Keratinocyte (primary cell): ENCODE data around the gene TBX18.

ENCODE experiments used
- EZH2 ChIP-seq: IDR thresholded peaks from one replicate; pipeline ENCODE4 v1.6.1; 2012; ENCODE audit warnings: inconsistent platforms, mild to moderate bottlenecking, low read length, moderate library complexity
- TF ChIP-seq, protein P1 (sequence below), 3 experiments: IDR thresholded peaks in 1 of 3; conservative IDR thresholded peaks in 1 of 3; optimal IDR thresholded peaks in 1 of 3; 2 replicates in 2 of 3; 3 replicates in 1 of 3; pipeline versions ENCODE3 to v1.5.1; 2011; ENCODE audit warnings: low read length in 3 of 3, mild to moderate bottlenecking in 3 of 3, moderate library complexity in 2 of 3, control low read depth in 1 of 3, inconsistent platforms in 1 of 3; ENCODE audit not compliant: insufficient read depth in 2 of 3; ENCODE audit errors: extremely low read depth in 1 of 3

DNA sequence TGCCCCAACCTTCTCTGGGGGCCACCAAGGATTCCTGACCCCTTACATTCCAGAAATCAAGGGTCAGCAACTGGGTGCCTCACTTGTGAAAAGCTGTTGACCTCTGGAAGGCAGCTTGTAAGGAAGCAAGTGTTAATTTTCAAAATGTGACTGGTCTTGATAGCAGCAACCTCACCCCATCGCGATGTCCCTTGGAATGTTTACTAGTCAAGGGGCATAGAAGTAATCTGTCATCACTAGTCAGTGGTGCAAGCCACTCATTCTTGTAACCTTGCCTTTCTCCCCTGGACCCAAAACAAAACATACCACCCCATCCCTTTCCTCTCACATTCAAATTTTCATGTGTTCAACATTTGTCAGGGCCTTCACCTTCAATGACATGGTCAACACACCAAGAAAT, 30.5 kb downstream of the TBX18 start:
- TF ChIP-seq, protein P1, sequence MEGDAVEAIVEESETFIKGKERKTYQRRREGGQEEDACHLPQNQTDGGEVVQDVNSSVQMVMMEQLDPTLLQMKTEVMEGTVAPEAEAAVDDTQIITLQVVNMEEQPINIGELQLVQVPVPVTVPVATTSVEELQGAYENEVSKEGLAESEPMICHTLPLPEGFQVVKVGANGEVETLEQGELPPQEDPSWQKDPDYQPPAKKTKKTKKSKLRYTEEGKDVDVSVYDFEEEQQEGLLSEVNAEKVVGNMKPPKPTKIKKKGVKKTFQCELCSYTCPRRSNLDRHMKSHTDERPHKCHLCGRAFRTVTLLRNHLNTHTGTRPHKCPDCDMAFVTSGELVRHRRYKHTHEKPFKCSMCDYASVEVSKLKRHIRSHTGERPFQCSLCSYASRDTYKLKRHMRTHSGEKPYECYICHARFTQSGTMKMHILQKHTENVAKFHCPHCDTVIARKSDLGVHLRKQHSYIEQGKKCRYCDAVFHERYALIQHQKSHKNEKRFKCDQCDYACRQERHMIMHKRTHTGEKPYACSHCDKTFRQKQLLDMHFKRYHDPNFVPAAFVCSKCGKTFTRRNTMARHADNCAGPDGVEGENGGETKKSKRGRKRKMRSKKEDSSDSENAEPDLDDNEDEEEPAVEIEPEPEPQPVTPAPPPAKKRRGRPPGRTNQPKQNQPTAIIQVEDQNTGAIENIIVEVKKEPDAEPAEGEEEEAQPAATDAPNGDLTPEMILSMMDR (optimal IDR thresholded peaks at IDR 0.05 in 1 of 3, IDR thresholded peaks at IDR 0.05 in 1 of 3, conservative IDR thresholded peaks at IDR 0.05 in 1 of 3; ENCODE audit: extremely low read depth in 1 of 3, insufficient read depth in 2 of 3, low read length in 3 of 3) = no peak
- TF ChIP-seq EZH2 = no peak
